Measurements from ENCODE around the gene CD53.
A peak's percentile ranks its signal among the peaks of the same experiment; 100 is the strongest.
"Not testable (repeated sequence)": the region's sequence is repeated elsewhere in the genome, so short reads cannot be mapped to it uniquely, and the experiment has no call there.

Gene CD53

DNA sequence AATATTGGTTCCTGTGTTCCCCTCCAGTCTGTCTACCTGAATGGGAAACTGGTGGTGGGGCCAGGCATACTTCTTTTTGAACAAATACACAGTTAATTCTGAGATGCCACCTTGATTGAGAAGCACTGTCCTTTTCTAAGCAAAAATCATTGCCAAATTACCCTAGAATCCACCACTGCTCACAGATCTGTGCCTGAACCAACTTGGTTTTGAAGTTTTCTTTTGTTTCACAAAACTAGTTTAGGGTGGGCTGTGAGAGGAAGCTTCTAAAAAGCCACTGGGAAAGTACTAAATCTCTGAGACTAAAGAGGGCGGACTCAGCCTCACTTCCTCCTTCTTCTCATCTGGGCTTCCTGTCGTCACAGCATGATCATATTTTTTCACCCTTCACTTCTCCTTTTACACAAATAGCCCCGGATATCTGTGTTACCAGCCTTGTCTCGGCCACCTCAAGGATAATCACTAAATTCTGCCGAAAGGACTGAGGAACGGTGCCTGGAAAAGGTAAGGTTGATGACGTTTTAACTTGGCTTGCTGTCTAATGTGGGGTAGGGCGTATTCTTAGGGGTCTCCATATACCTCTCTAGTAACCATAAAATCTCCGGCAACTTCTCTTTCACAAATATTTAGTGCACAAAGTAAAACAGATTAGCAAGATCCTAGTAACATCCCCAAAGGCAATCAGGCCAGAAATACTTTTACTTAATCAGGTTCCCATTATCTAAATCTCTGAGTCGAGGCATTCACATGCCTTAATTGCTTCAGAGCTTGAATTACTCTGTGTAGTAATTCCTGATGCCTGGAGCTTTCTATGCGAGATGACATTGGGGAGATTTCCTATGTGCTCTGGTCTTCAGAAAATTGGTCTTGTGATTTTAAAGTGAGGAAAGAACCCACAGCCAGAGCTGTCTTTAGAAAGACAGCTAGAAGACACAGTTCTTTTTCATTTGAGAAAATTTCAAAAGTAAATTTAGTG lies at the start of gene CD53:
Gene CD53, plus strand, starts transcription at position 404 of the 976 bp plus-strand sequence. CDS start 18,261 bp downstream, outside the sequence.
- DNase-seq (ENCODE audit: low spot score) = peak; percentile 83

- no peak for DNase-seq (ENCODE audit: low spot score)
Measured at GRCh38 chr1:110824192-110824591, 48.8 kb upstream of the CD53 start.

- DNase-seq (ENCODE audit: low spot score) = peak; percentile 3
Measured at GRCh38 chr1:110829955-110830553, 42.9 kb upstream of the CD53 start.

- not testable (repeated sequence) for DNase-seq (ENCODE audit: low spot score)
Measured at GRCh38 chr1:110833779-110834178, 39.2 kb upstream of the CD53 start.

GRCh38 chr1:110846861-110847260 lies 26.1 kb upstream of the CD53 start:
- DNase-seq (ENCODE audit: low spot score) = no peak

DNA sequence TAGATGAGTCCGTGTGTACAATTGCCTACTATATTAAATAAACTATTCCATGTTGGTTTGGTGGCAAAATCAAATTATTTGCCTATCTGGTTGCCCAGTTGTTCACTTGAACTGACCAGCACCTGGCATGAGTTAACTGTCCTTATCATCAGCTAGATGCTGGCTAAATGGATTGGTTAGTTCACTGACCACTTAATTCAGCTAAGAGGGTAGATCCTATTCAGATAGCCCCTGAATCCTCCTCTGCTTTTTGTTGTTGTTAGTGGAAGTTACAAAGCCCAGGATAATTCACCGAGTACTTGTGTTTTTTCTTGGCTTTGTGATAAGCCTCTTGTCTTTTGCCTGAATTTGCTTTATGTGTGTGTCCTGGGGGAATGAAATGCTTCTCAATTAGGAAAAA lies 22.8 kb upstream of the CD53 start:
- DNase-seq (ENCODE audit: low spot score) = no peak

DNA sequence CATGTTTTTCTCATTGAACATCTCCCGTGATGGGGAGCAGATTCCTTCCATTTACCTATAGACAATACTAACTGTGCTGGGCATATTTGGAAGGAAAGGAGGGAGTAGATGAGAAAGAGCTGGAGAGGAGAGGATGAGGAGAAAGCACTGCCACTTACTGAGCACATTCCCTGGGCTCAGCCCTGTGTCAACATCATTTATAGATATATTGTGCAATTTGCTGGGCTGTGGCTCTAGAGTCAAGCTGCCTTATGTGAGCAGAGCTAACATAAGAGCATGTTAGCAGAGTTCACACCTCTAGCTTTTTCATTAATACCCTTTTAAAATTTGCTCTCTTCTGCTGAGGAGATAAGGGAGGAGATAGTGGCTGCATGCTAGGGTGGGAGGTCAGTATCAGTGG lies 22.3 kb upstream of the CD53 start:
- no peak for DNase-seq (ENCODE audit: low spot score)

DNA sequence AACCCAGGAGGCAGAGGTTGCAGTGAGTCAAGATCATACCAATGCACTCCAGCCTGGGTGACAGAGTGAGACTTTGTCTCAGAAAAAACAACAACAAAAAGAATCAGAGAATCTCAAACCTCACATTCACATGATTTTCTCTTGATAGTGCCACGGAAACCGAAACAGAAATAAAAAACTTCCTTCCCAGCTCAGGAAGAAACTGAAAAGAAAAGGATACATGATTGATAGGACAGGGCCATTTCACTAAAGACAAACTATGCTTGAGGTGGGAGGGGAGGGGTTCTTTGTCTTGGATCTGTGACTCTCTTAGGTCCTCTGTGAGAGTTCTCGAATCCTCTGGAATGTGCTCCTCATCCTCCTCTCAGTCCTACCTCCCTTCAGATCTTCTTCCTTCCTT lies 19.8 kb upstream of the CD53 start:
- no peak for DNase-seq (ENCODE audit: low spot score)

GRCh38 chr1:110856410-110856809 lies 16.5 kb upstream of the CD53 start:
- no peak for DNase-seq (ENCODE audit: low spot score)

- DNase-seq (ENCODE audit: low spot score) = no peak
Measured at GRCh38 chr1:110857964-110858948, 14.7 kb upstream of the CD53 start.

- no peak for DNase-seq (ENCODE audit: low spot score)
Measured at GRCh38 chr1:110859062-110859461, 13.9 kb upstream of the CD53 start.

- no peak for DNase-seq (ENCODE audit: low spot score)
Measured at GRCh38 chr1:110860174-110860573, 12.8 kb upstream of the CD53 start.

DNA sequence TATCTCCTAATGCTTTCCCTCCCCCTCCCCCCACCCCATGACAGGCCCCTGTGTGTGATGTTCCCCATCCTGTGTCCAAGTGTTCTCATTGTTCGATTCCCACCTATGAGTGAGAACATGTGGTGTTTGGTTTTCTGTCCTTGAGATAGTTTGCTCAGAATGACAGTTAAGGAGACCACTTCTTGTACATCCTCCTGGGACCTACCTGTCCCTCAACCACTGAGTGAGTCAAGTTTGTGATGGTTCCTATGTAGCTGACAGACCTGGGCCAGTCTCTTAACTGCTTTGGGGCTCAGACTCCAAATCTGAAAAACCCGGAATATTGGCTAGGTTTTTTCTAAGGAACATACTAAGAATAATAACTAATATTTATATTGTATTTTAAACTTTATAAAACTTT lies 12.3 kb upstream of the CD53 start:
- DNase-seq (ENCODE audit: low spot score) = not testable (repeated sequence)

DNA sequence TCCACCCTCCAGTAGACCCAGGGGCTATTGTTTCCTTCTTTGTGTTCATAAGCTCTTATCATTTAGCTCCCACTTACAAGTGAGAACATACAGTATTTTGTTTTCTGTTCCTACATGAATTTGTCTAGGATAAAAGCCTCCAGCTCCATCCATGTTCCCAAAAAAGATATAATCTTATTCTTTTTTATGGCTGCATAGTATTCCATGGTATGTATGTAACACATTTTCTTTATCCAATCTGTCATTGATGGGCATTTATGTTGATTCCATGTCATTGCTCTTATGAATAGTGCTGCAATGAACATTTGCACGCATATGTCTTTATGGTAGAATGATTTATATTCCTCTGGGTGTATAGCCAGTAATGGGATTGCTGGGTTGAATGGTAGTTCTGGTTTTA lies 11.0 kb upstream of the CD53 start:
- DNase-seq (ENCODE audit: low spot score) = not testable (repeated sequence)

DNA sequence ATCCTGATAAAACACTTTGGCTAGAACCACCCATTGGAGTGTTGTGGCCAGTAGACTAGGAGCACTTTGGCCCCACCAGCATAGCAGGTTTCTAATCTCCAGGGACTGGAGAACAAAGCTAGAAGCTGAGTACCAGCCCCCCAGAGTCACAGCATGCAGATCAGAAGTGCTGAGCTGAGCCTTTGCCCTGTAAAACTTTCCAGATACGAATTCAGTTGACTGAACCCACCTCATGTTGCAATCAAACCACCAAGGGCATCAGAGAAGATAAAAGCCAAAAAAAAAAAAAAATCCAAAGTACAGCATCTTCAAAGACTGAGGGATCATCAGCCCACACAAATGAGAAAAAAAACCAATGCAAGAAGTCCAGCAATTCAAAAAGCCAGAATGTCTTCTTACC lies 8.7 kb upstream of the CD53 start:
- no peak for DNase-seq (ENCODE audit: low spot score)

GRCh38 chr1:110870721-110871388 lies 2.1 kb upstream of the CD53 start:
- no peak for DNase-seq (ENCODE audit: low spot score)

GRCh38 chr1:110872366-110872744 lies 593 bp upstream of the CD53 start:
- peak; percentile 48 for DNase-seq (ENCODE audit: low spot score)

DNA sequence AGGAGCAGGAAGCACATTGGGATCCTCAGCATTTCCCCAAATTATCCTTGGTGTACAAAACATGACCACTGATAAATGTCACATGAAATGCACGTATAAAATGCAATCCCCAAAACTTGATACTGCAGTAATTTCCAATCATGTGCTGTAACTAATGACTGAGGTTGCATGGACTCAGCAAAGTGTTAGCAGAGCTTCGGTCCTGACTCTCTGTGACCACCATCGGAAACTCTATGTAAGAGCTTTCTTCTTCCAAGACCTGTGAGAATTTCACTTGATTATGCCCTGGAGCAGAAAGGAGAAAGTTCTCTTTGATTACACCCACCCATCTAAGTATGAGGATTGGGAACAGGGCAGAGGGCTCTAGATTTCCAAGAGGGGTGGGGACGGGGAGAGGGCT lies 908 bp downstream of the CD53 start:
- DNase-seq (ENCODE audit: low spot score) = no peak

DNA sequence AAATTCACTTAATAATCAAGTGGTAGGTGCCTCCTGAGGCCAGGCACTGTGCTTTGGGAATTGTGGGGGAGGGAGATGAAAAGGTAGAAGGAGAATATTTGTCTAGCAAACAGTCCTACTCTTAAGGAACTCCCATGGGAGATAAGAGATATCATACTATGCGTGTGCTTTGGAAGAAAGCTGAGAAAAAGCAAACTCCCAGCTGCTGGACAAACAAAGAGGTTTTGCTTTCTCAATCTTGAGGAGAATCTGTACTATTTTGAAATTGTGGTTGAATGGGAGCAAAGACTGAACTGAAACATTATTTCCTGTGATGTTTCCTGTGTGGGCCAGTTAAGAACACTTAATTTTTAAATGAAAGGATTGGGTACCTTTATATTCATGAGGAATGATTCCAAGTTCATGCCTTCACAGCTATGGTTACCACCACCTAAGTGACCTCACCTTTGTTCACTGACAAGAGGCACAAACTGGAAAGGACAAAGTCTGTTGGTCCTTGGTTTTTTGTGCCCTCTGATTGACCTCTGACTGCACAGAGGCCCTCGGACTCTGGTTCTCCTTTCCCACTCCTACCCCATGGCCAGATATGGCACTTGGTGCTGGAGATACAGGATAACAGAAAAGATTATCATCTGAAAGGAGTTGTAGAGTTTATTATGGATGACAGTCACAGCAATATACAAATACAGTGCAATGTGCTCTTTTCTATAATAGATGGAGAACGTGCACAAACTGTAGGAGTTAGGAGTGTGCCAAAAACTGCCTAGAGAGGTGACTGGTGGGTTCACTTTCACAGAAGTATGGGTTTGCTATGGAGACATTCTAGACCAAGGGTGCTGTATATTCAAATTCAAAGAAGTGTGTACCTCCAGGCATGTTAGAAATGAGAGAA lies 1.6 kb downstream of the CD53 start:
- DNase-seq (ENCODE audit: low spot score) = no peak

- DNase-seq (ENCODE audit: low spot score) = peak; percentile 34
Measured at GRCh38 chr1:110875216-110875731, 2.3 kb downstream of the CD53 start.
